Osteoblast (primary cell): ENCODE data around the gene LYRM7. TPM values are rescaled to one million over a fixed set of nuclear protein-coding genes. Genes with fewer than 3 reads are reported as not detected.

Experiments used
- DNase-seq: peaks from one replicate; pipeline ENCODE4 v3.0.0; 2011; ENCODE audit warnings: low spot score, mixed read lengths; ENCODE audit not compliant: insufficient read length; ENCODE audit errors: missing footprints
- H2AFZ ChIP-seq: 2 replicates; pipeline ENCODE4 v1.6.0; 2011; ENCODE audit warnings: mild to moderate bottlenecking, low read length
- H3K27ac ChIP-seq: 2 replicates; pipeline ENCODE4 v1.5.1; 2011; ENCODE audit warnings: mild to moderate bottlenecking, low read depth, low read length, moderate library complexity
- H3K27me3 ChIP-seq: 2 replicates; pipeline ENCODE4 v1.6.0; 2012; ENCODE audit warnings: mild to moderate bottlenecking, control low read depth, inconsistent platforms, low read length, moderate library complexity; ENCODE audit not compliant: insufficient read depth
- H3K36me3 ChIP-seq: 2 replicates; pipeline ENCODE4 v1.5.1; 2011; ENCODE audit warnings: mild to moderate bottlenecking, low read length, control low read depth, moderate library complexity; ENCODE audit not compliant: insufficient read depth
- H3K4me1 ChIP-seq: 2 replicates; pipeline ENCODE4 v1.5.1; 2011; ENCODE audit warnings: mild to moderate bottlenecking, low read length, control low read depth, moderate library complexity; ENCODE audit not compliant: insufficient read depth
- H3K4me2 ChIP-seq: 2 replicates; pipeline ENCODE4 v1.6.0; 2011; ENCODE audit warnings: mild to moderate bottlenecking, low read length; ENCODE audit not compliant: insufficient read depth
- H3K4me3 ChIP-seq: fragments of 200-600 bp; sonication (generic); 3 replicates; pipeline ENCODE4 v1.5.1; 2012; ENCODE audit warnings: mild to moderate bottlenecking, low read length, inconsistent platforms; ENCODE audit not compliant: insufficient read depth
- H3K79me2 ChIP-seq: 2 replicates; pipeline ENCODE4 v1.6.0; 2012; ENCODE audit warnings: mild to moderate bottlenecking, low read length, control low read depth, inconsistent platforms; ENCODE audit not compliant: insufficient read depth
- H3K9me3 ChIP-seq: 2 replicates; pipeline ENCODE4 v1.5.1; 2011; ENCODE audit warnings: low read depth, low read length, control low read depth
- H4K20me1 ChIP-seq: 2 replicates; pipeline ENCODE4 v1.6.0; 2012; ENCODE audit warnings: mild to moderate bottlenecking, low read length, control low read depth; ENCODE audit not compliant: insufficient read depth
- total RNA-seq: library from RNA; depleted of rRNA; stranded (reverse); fragments of >200 nt; gene quantifications from 2 replicates; pipeline ENCODE4 v1.2.3, GENCODE V29; 2012
- TF ChIP-seq, protein P1 (sequence below): IDR thresholded peaks from 2 replicates; pipeline ENCODE4 v1.5.1; 2011; ENCODE audit warnings: mild to moderate bottlenecking, low read depth, low read length, moderate library complexity; ENCODE audit errors: extremely low read depth

LYRM7 gene
- total RNA-seq, 1 donor = 4.7 TPM

DNA sequence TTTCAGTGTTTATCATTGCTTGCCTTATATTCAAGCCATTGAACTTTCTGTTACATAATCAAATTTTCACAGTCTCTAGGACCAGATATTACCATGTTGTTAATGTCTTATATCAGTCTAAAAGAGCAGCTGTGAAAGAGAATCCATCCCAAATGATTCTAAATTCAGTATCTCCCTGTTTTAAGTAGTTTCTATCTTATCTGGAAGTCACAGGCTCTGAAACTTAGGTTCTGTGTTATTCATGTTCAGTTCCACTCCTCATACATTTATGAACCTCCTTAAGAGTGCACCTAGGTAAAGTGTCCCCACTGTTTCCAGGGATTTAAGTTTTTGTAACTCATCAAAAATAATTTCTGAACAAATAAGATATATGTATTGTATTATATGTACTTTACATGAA lies 9.7 kb downstream of the LYRM7 start:
- Histone ChIP-seq H3K4me3 (no peak overlapping the region), H3K79me2 (peaks cover 2% of the 10 kb centered on the region), H3K9me3 (no peaks in the 10 kb centered on the region), H3K4me1 (no peaks in the 10 kb centered on the region), H3K27ac (no peak overlapping the region), H2AFZ (no peak overlapping the region), H3K4me2 (no peak overlapping the region), H4K20me1 (no peaks in the 10 kb centered on the region), H3K27me3 (no peaks in the 10 kb centered on the region), H3K36me3 (no peaks in the 10 kb centered on the region)
- TF ChIP-seq, protein P1, sequence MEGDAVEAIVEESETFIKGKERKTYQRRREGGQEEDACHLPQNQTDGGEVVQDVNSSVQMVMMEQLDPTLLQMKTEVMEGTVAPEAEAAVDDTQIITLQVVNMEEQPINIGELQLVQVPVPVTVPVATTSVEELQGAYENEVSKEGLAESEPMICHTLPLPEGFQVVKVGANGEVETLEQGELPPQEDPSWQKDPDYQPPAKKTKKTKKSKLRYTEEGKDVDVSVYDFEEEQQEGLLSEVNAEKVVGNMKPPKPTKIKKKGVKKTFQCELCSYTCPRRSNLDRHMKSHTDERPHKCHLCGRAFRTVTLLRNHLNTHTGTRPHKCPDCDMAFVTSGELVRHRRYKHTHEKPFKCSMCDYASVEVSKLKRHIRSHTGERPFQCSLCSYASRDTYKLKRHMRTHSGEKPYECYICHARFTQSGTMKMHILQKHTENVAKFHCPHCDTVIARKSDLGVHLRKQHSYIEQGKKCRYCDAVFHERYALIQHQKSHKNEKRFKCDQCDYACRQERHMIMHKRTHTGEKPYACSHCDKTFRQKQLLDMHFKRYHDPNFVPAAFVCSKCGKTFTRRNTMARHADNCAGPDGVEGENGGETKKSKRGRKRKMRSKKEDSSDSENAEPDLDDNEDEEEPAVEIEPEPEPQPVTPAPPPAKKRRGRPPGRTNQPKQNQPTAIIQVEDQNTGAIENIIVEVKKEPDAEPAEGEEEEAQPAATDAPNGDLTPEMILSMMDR = no peak
- no peak for DNase-seq

GRCh38 chr5:131182839-131183238 lies 12.1 kb downstream of the LYRM7 start:
- no peak overlapping the region for H3K4me2 ChIP-seq

GRCh38 chr5:131185523-131186104 lies 14.9 kb downstream of the LYRM7 start:
- Histone ChIP-seq H3K79me2 (no peaks in the 10 kb centered on the region), H2AFZ (no peak overlapping the region), H3K4me3 (no peak overlapping the region), H3K9me3 (no peaks in the 10 kb centered on the region), H3K4me2 (no peak overlapping the region), H3K36me3 (no peaks in the 10 kb centered on the region), H3K27me3 (no peaks in the 10 kb centered on the region), H4K20me1 (no peaks in the 10 kb centered on the region), H3K4me1 (no peaks in the 10 kb centered on the region), H3K27ac (no peak overlapping the region)
- DNase-seq = no peak
- TF ChIP-seq, protein P1 = no peak

More at GRCh38 chr5:131182839-131183238, 12.1 kb downstream of the LYRM7 start:
- Histone ChIP-seq H3K4me1 (no peaks in the 10 kb centered on the region), H3K79me2 (peaks cover 2% of the 10 kb centered on the region), H3K36me3 (no peaks in the 10 kb centered on the region), H3K27me3 (no peaks in the 10 kb centered on the region), H2AFZ (no peak overlapping the region), H4K20me1 (no peaks in the 10 kb centered on the region), H3K27ac (no peak overlapping the region), H3K9me3 (no peaks in the 10 kb centered on the region), H3K4me3 (no peak overlapping the region)
- no peak for DNase-seq
- TF ChIP-seq, protein P1 = no peak

GRCh38 chr5:131186561-131187256 lies 16.0 kb downstream of the LYRM7 start:
- H3K4me3 ChIP-seq = no peak overlapping the region
- no peaks in the 10 kb centered on the region for H4K20me1 ChIP-seq
- no peak for DNase-seq
- H3K79me2 ChIP-seq = no peaks in the 10 kb centered on the region
- H3K9me3 ChIP-seq = no peaks in the 10 kb centered on the region
- no peaks in the 10 kb centered on the region for H3K27me3 ChIP-seq
- no peak overlapping the region for H3K27ac ChIP-seq
- H3K4me2 ChIP-seq = no peak overlapping the region
- H3K36me3 ChIP-seq = no peaks in the 10 kb centered on the region
- H2AFZ ChIP-seq = no peak overlapping the region
- H3K4me1 ChIP-seq = no peaks in the 10 kb centered on the region
- TF ChIP-seq, protein P1 = no peak
